Kidney epithelial cell (primary cell): ENCODE measurements around the gene ZDHHC13. TPM values are rescaled to one million over a fixed set of nuclear protein-coding genes. Genes with fewer than 3 reads are reported as not detected.

ENCODE experiments used
- DNase-seq: peaks from one replicate; pipeline ENCODE4 v3.0.0-alpha.2; 2010; ENCODE audit warnings: low read depth
- H3K27me3 ChIP-seq: 2 replicates; pipeline ENCODE4 v1.6.0; 2011; ENCODE audit warnings: low read length; ENCODE audit not compliant: control insufficient read depth, insufficient read depth
- H3K36me3 ChIP-seq: 2 replicates; pipeline ENCODE4 v1.5.1; 2011; ENCODE audit warnings: low read length; ENCODE audit not compliant: control insufficient read depth, insufficient read depth
- H3K4me3 ChIP-seq: 2 replicates; pipeline ENCODE4 v1.5.1; 2011; ENCODE audit warnings: low read depth, mild to moderate bottlenecking, control low read depth, low read length
- CTCF ChIP-seq: IDR thresholded peaks from 2 replicates; pipeline ENCODE4 v1.5.1; 2011; ENCODE audit warnings: mild to moderate bottlenecking, moderate library complexity, low read length, control low read depth, inconsistent platforms; ENCODE audit not compliant: insufficient read depth, poor library complexity, severe bottlenecking
- total RNA-seq: library from RNA; depleted of rRNA; stranded (reverse); fragments of >200 nt; gene quantifications from 2 replicates; pipeline ENCODE4 v1.2.3, GENCODE V29; 2015

The ZDHHC13 gene
- total RNA-seq, 1 donor from 2014 or later, result 23.3 TPM

- TF ChIP-seq CTCF, result no peak
- H3K36me3 ChIP-seq, result no peaks in the 10 kb centered on the region
- H3K27me3 ChIP-seq, result no peaks in the 10 kb centered on the region
- no peak overlapping the region for H3K4me3 ChIP-seq
- no peak for DNase-seq
These were observed 101.2 kb downstream of the ZDHHC13 start for GRCh38 chr11:19218216-19218615.

DNA sequence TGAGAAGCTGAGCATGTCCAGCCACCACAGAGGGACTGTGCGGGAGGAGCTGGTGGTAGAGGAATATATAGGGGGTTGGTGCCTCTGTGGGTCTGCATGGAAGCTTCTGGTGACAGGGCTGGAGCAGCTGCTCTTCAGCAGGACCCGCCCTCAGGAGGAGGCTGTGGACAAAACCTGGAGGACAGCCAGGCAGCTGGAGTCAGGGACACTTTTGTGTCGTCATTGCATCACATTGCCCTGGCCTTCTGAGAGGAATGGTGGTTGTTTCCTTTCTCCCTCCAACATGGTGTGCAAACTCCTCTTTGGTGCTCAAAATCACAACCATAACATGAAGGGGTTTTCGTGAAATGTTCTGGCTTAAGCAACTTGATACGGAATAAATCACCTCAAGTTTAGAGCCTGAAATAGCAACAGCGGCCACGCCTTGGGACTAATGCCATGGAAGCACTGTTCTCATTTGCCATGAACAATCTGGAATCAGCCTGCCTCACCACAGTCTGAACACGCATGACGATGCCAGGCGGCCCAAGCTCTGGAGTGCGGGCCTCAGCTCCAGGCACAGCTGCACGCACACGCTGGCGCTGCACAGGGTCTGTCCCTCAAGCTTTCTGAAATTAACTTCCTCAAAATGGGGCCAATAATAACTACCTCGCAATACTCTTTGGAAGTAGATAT lies 102.0 kb downstream of the ZDHHC13 start:
- no peak for DNase-seq
- no peaks in the 10 kb centered on the region for H3K36me3 ChIP-seq
- no peaks in the 10 kb centered on the region for H3K27me3 ChIP-seq
- no peak for TF ChIP-seq CTCF
- no peak overlapping the region for H3K4me3 ChIP-seq

GRCh38 chr11:19220903-19221724 lies 104.1 kb downstream of the ZDHHC13 start:
- no peak for TF ChIP-seq CTCF
- Histone ChIP-seq H3K27me3 (no peaks in the 10 kb centered on the region), H3K36me3 (no peaks in the 10 kb centered on the region), H3K4me3 (no peak overlapping the region)
- no peak for DNase-seq

- Histone ChIP-seq H3K27me3 (no peaks in the 10 kb centered on the region), H3K36me3 (no peaks in the 10 kb centered on the region), H3K4me3 (no peak overlapping the region)
- DNase-seq, result no peak
- TF ChIP-seq CTCF, result no peak
These were observed 108.2 kb downstream of the ZDHHC13 start for GRCh38 chr11:19225123-19225522.

DNA sequence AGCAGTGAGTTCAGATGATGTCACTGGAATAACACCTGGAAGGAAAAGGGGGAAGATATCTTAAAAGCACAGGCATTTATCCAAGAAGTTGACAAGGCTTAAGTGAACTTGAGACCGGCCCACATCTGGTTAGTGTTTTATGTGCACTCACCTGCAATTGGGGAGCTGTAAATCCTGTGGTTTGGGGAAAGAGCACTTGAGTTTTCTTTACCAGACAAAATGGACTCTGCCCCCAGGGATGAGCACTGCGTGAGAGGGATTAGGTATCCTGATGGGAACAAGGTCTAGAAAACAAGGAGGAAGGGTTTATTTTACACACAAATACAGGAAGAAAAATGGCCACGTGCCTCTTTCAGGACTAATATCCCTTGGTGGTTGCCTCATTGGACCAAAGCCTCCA lies 108.6 kb downstream of the ZDHHC13 start:
- H3K4me3 ChIP-seq, result no peak overlapping the region
- H3K36me3 ChIP-seq, result no peaks in the 10 kb centered on the region
- DNase-seq, result no peak
- no peaks in the 10 kb centered on the region for H3K27me3 ChIP-seq
- no peak for TF ChIP-seq CTCF

Other genes starting within 250 kb of the ZDHHC13 start
- not detected in 2 replicates for gene MRGPRX1, start 177.8 kb upstream of the ZDHHC13 start, total RNA-seq
- not detected in 2 replicates for gene MRGPRX2, start 56.5 kb upstream of the ZDHHC13 start, total RNA-seq
- gene CSRP3, start 84.8 kb downstream of the ZDHHC13 start, total RNA-seq, result not detected in 2 replicates
- gene E2F8, start 123.8 kb downstream of the ZDHHC13 start, total RNA-seq, result 0.04 and 0.14 TPM in 2 replicates